HG03135 (cell line): Measurements from ENCODE around the gene ASAP2.

Experiments used
- ATAC-seq: cut with Tn5 transposase; IDR thresholded peaks from one replicate; pipeline ENCODE4 v1.9.1; 2021; ENCODE audit warnings: mild to moderate bottlenecking, moderate library complexity; ENCODE audit not compliant: unreplicated experiment

ASAP2 gene

GRCh38 chr2:9337901-9338300, 131.3 kb downstream of the ASAP2 start:
- no peak for ATAC-seq

DNA sequence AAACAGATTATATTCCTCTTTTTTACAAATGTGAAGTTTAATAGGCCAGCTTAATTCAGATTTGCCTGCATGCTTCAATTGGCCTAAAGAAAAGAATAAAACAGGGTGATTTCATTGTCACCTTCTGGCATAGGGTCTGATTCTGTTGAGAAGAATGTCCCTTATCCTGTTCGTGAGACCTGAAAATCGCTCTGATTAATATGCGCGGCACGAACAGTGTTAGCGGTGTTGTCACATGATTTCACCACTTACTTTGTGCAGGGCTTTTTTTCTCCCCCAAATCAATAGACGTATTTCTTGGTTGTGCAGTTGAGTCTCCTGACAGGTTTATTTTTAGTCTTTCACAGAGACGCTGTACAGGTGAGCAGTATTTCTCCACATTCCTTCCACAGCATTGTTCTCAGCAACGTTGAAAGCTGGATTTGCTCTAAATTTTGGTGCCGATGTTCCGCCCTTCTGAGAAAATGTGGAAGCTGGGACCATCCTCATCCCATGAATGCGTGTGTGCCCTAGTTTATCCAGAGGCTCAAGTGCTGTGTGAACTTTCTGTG, 134.8 kb downstream of the ASAP2 start:
- no peak for ATAC-seq

- no peak for ATAC-seq
Observed at GRCh38 chr2:9342659-9343058, 136.0 kb downstream of the ASAP2 start.

GRCh38 chr2:9343524-9343923, 136.9 kb downstream of the ASAP2 start:
- ATAC-seq: no peak

DNA sequence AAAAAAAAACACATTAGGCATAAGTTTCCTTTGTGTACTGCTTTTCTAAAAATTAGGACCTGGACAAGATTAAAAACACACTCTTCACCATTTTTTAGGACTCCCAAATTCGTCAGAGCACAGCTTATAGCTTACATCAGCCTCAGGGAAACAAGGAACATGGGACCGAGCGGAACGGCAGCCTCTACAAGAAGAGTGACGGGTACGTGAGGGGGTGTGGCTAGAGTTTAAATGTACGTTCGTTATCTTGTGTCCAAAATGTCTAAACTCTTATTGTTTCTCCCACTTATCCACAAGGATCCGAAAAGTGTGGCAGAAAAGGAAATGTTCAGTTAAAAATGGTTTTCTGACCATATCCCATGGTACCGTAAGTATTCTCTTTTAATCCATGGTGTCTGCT, 137.8 kb downstream of the ASAP2 start:
- ATAC-seq: no peak

DNA sequence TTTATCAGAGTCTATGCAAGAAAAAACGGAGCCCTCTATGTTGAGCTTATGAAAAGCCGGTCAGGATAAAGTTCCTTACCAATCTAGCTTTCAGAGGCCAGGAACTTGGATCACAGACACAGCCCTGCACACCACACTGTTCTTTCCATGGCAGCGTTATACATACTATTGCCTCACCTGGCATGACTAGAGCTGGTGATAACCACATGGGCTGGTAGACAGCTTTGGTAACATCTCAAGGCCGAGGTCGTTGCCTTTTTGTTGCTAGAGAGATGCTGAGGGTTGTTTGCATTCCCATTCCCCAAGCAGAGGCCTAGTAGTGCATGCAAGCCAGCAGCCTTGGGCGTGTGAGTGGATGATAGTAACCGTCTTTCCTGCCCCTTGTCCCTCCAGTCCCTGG, 138.7 kb downstream of the ASAP2 start:
- no peak for ATAC-seq

DNA sequence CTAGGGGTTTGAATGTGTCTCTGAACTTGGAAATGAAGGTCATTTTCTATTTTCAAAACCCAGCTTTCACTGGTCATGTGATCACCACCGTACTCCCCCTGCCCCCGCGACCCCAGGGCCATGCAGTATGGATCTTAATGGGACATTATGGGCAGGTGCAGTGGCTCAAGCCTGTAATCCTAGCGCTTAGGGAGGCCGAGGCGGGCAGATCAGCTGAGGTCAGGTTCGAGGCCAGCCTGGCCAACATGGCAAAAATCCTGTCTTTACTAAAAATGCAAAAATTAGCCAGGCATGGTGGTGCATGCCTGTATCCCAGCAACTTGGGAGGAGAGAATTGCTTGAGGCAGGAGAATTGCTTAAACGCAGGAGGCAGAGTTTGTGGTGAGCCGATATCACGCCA, 139.4 kb downstream of the ASAP2 start:
- no peak for ATAC-seq

- no peak for ATAC-seq
Observed at GRCh38 chr2:9346885-9347284, 140.3 kb downstream of the ASAP2 start.

GRCh38 chr2:9347411-9347881, 140.8 kb downstream of the ASAP2 start:
- ATAC-seq: no peak

DNA sequence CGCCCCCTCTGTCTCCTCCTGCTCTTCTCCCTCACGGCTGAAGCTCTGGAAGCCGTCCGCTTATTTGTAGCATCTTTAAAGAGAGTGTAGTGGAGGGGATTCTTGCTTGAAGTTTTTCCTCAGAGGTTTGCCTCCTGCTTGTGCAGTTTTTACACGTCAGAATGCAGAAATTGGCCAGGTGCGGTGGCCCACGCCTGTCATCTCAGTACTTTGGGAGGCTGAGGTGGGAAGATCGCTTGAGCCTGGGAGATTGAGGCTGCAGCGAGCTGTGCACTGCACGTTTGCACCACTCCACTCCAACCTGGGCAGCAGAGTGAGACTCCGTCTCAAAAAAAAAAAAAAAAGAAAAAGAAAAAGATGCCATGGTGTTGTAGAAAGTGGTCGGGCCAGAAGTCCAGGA, 147.7 kb downstream of the ASAP2 start:
- no peak for ATAC-seq

DNA sequence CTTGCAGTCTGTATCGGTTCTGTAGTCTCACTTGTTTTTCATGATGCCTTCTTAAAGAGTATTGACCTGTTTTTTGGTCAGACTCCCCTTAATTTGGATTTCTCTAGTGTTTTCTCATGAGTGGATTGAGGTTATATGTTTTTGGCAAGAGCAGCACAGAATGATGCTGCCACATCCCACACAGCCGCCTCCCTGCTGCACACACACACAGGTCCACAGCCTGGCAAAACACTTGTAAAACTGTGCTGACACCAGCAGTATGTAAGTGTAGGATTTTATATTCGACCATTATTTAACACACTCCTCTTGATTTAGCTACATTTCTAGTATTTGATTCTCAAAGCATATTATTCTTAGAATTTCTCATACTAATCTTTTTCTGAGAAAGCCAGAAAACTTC, 148.7 kb downstream of the ASAP2 start:
- ATAC-seq: no peak

GRCh38 chr2:9355716-9356115, 149.1 kb downstream of the ASAP2 start:
- no peak for ATAC-seq

- ATAC-seq: no peak
Observed at GRCh38 chr2:9356261-9356660, 149.6 kb downstream of the ASAP2 start.

- no peak for ATAC-seq
Observed at GRCh38 chr2:9358846-9359245, 152.2 kb downstream of the ASAP2 start.

DNA sequence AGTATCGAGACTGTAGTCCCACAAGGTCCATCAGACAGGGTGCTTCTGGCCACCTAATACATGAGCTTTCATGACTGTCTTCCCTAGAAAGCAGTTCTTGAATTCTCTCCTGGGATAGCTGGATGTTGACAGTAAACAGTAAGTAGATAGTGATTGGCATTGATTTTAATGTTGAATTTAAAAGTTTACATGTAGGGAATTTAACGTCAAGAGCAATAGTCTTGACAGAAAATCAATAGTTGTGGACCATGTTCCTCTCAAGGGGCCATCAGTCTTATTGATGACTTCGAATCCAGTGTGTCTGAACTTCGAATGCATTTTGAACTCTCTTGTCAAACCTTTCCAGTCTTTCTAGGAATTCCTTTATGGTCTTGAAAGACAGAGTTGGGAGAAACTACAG, 152.9 kb downstream of the ASAP2 start:
- ATAC-seq: no peak

GRCh38 chr2:9360110-9360509, 153.5 kb downstream of the ASAP2 start:
- ATAC-seq: no peak

- no peak for ATAC-seq
Observed at GRCh38 chr2:9360701-9361100, 154.1 kb downstream of the ASAP2 start.

- ATAC-seq: no peak
Observed at GRCh38 chr2:9364373-9364772, 157.8 kb downstream of the ASAP2 start.

DNA sequence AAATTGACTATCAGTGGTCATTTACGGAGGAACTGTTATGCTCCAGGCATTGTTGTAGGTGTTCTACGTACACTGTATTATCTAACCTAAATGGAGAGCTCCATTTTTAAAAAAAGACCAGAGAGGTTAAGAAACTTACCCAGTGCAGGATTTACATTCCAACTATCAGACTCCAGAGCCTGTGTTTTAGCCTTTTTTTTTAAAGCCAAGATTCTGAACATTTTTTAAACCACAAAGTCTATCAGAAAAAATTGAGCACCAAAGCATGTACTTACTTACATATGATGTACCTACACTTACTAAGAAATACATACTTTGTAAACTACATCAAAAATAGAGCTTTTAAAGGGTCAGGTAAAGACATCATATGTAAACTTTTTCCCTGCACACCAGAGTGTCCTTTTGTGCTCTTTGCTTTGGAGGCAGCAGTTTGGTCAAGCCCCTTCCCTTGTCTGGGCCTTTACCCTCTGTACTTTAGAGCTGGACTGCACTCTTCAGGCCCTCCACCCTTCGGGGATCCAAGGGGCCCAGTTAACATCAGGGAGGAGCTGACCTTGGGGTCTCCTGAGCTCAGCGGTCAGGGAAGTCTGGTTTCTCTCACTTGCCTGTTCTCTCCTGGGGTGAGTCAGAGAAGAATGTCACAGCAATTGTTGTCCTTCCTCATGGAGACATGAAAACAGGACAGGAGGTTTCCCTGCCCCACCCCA, 158.3 kb downstream of the ASAP2 start:
- no peak for ATAC-seq

GRCh38 chr2:9365498-9366019, 158.9 kb downstream of the ASAP2 start:
- no peak for ATAC-seq

GRCh38 chr2:9366026-9366425, 159.4 kb downstream of the ASAP2 start:
- no peak for ATAC-seq

GRCh38 chr2:9370746-9371145, 164.1 kb downstream of the ASAP2 start:
- no peak for ATAC-seq

- ATAC-seq: no peak
Observed at GRCh38 chr2:9373047-9373446, 166.4 kb downstream of the ASAP2 start.
